ENCODE measurements around the gene NDUFA3.

Gene NDUFA3

GRCh38 chr19:54124393-54124792, 21.7 kb downstream of the NDUFA3 start:
- H3K9me2 ChIP-seq (replicated peaks; ENCODE audit: insufficient read depth, low read length) = no peaks in the 10 kb centered on the region
- no peak overlapping the region for H3K27ac ChIP-seq (ENCODE audit: low read length)
- H3K9ac ChIP-seq (ENCODE audit: low read length) = no peak overlapping the region
- TF ChIP-seq EZH2phosphoT487 (IDR thresholded peaks at IDR 0.05; ENCODE audit: low read length) (no peak), EZH2 (optimal IDR thresholded peaks at IDR 0.05; ENCODE audit: low read depth, low read length) (no peak), CTCF (IDR thresholded peaks at IDR 0.05; ENCODE audit: low read length) (no peak)
- no peaks in the 10 kb centered on the region for H4K20me1 ChIP-seq (ENCODE audit: insufficient read depth, low read length)
- no peak for DNase-seq
- H3F3A ChIP-seq (ENCODE audit: insufficient read depth, low read length) = no peaks in the 10 kb centered on the region
- H3K4me3 ChIP-seq (ENCODE audit: low read length) = no peak overlapping the region
- no peaks in the 10 kb centered on the region for H3K27me3 ChIP-seq (replicated peaks; ENCODE audit: insufficient read depth, low read length)
- H3K36me3 ChIP-seq (replicated peaks; ENCODE audit: insufficient read depth, low read length) = no peaks in the 10 kb centered on the region
- H3K4me2 ChIP-seq (ENCODE audit: low read depth, low read length) = no peak overlapping the region
- H3K79me2 ChIP-seq (ENCODE audit: low read length) = no peaks in the 10 kb centered on the region
- H3K9me3 ChIP-seq (replicated peaks; ENCODE audit: insufficient read depth, low read length) = no peaks in the 10 kb centered on the region
- no peak overlapping the region for H2AFZ ChIP-seq (ENCODE audit: low read length)
- no peaks in the 10 kb centered on the region for H3K4me1 ChIP-seq (ENCODE audit: low read length)

GRCh38 chr19:54125713-54126112, 23.1 kb downstream of the NDUFA3 start:
- Histone ChIP-seq H3K4me2 (ENCODE audit: low read depth, low read length) (no peak overlapping the region), H3K79me2 (ENCODE audit: low read length) (no peaks in the 10 kb centered on the region), H2AFZ (ENCODE audit: low read length) (no peak overlapping the region), H3K4me1 (ENCODE audit: low read length) (no peaks in the 10 kb centered on the region), H3K27ac (ENCODE audit: low read length) (no peak overlapping the region), H3K4me3 (ENCODE audit: low read length) (no peak overlapping the region), H3F3A (ENCODE audit: insufficient read depth, low read length) (no peaks in the 10 kb centered on the region), H3K9me2 (replicated peaks; ENCODE audit: insufficient read depth, low read length) (no peaks in the 10 kb centered on the region), H3K36me3 (replicated peaks; ENCODE audit: insufficient read depth, low read length) (no peaks in the 10 kb centered on the region), H3K9me3 (replicated peaks; ENCODE audit: insufficient read depth, low read length) (no peaks in the 10 kb centered on the region), H4K20me1 (ENCODE audit: insufficient read depth, low read length) (no peaks in the 10 kb centered on the region), H3K9ac (ENCODE audit: low read length) (no peak overlapping the region), H3K27me3 (replicated peaks; ENCODE audit: insufficient read depth, low read length) (no peaks in the 10 kb centered on the region)
- no peak for DNase-seq
- TF ChIP-seq CTCF (IDR thresholded peaks at IDR 0.05; ENCODE audit: low read length) (no peak), EZH2 (optimal IDR thresholded peaks at IDR 0.05; ENCODE audit: low read depth, low read length) (no peak), EZH2phosphoT487 (IDR thresholded peaks at IDR 0.05; ENCODE audit: low read length) (no peak)

GRCh38 chr19:54127688-54128440, 25.2 kb downstream of the NDUFA3 start:
- H3K36me3 ChIP-seq (replicated peaks; ENCODE audit: insufficient read depth, low read length) = no peaks in the 10 kb centered on the region

More at GRCh38 chr19:54127688-54128440, 25.2 kb downstream of the NDUFA3 start:
- Histone ChIP-seq H3K27ac (ENCODE audit: low read length) (no peak overlapping the region), H3F3A (ENCODE audit: insufficient read depth, low read length) (no peaks in the 10 kb centered on the region), H3K9me2 (replicated peaks; ENCODE audit: insufficient read depth, low read length) (no peaks in the 10 kb centered on the region), H3K4me2 (ENCODE audit: low read depth, low read length) (no peak overlapping the region), H4K20me1 (ENCODE audit: insufficient read depth, low read length) (no peaks in the 10 kb centered on the region), H3K27me3 (replicated peaks; ENCODE audit: insufficient read depth, low read length) (no peaks in the 10 kb centered on the region), H3K9ac (ENCODE audit: low read length) (no peak overlapping the region), H3K4me3 (ENCODE audit: low read length) (no peak overlapping the region), H2AFZ (ENCODE audit: low read length) (no peak overlapping the region), H3K9me3 (replicated peaks; ENCODE audit: insufficient read depth, low read length) (no peaks in the 10 kb centered on the region), H3K79me2 (ENCODE audit: low read length) (no peaks in the 10 kb centered on the region), H3K4me1 (ENCODE audit: low read length) (no peaks in the 10 kb centered on the region)
- DNase-seq = no peak
- no peak for TF ChIP-seq CTCF (IDR thresholded peaks at IDR 0.05; ENCODE audit: low read length)

All from MM.1S (cell line).